DMS79 treated with DMSO at 0.1 percent for 48 hours (cell line): ENCODE results near the gene FAM13C.
"Not testable (repeated sequence)": the region's sequence is repeated elsewhere in the genome, so short reads cannot be mapped to it uniquely, and the experiment has no call there.

Source experiments
- DNase-seq: peaks from one replicate; lab custom pipeline; 2025; lab: John Stamatoyannopoulos, UW

FAM13C gene

GRCh38 chr10:59362144-59362958, at the start of gene FAM13C:
Gene FAM13C (minus strand): TSS chr10:59362549. CDS start chr10:59362460, 89 bp downstream.
- peak; percentile 37 for DNase-seq

GRCh38 chr10:59405235-59405634, 42.9 kb upstream of the FAM13C start:
- no peak for DNase-seq

- no peak for DNase-seq
Measured at GRCh38 chr10:59400214-59400613, 37.9 kb upstream of the FAM13C start.

GRCh38 chr10:59399329-59399728, 37.0 kb upstream of the FAM13C start:
- DNase-seq = not testable (repeated sequence)

GRCh38 chr10:59397961-59398360, 35.6 kb upstream of the FAM13C start:
- DNase-seq = no peak

GRCh38 chr10:59395984-59396383, 33.6 kb upstream of the FAM13C start:
- no peak for DNase-seq

GRCh38 chr10:59393349-59393748, 31.0 kb upstream of the FAM13C start:
- no peak for DNase-seq

GRCh38 chr10:59391060-59391459, 28.7 kb upstream of the FAM13C start:
- DNase-seq = no peak

- no peak for DNase-seq
Measured at GRCh38 chr10:59388671-59388976, 26.3 kb upstream of the FAM13C start.

GRCh38 chr10:59387951-59388670, 25.8 kb upstream of the FAM13C start:
- no peak for DNase-seq

- DNase-seq = no peak
Measured at GRCh38 chr10:59384761-59385160, 22.4 kb upstream of the FAM13C start.

- DNase-seq = no peak
Measured at GRCh38 chr10:59383908-59384307, 21.6 kb upstream of the FAM13C start.

GRCh38 chr10:59383436-59383835, 21.1 kb upstream of the FAM13C start:
- no peak for DNase-seq

- no peak for DNase-seq
Measured at GRCh38 chr10:59382831-59383295, 20.5 kb upstream of the FAM13C start.

GRCh38 chr10:59381687-59382086, 19.3 kb upstream of the FAM13C start:
- DNase-seq = no peak

GRCh38 chr10:59376846-59377245, 14.5 kb upstream of the FAM13C start:
- DNase-seq = no peak

GRCh38 chr10:59375990-59376389, 13.6 kb upstream of the FAM13C start:
- no peak for DNase-seq

GRCh38 chr10:59374916-59375315, 12.6 kb upstream of the FAM13C start:
- DNase-seq = no peak

GRCh38 chr10:59373071-59373470, 10.7 kb upstream of the FAM13C start:
- no peak for DNase-seq

- DNase-seq = no peak
Measured at GRCh38 chr10:59372543-59372942, 10.2 kb upstream of the FAM13C start.

GRCh38 chr10:59366290-59366689, 3.9 kb upstream of the FAM13C start:
- no peak for DNase-seq

GRCh38 chr10:59363446-59363958, 1.2 kb upstream of the FAM13C start:
- DNase-seq = no peak

GRCh38 chr10:59362959-59363381, 621 bp upstream of the FAM13C start:
- DNase-seq = peak; percentile 23
